GM10248 (cell line): ENCODE measurements around the gene SYT2.
"Not testable (repeated sequence)": the region's sequence is repeated elsewhere in the genome, so short reads cannot be mapped to it uniquely, and the experiment has no call there.

Source experiments
- CTCF ChIA-PET: fragments of 300-600 bp; sonication (Branson Sonifier 250); formaldehyde crosslinking; extraction: SDS; loops from one replicate; lab custom pipeline; 2021; ENCODE audit warnings: antibody characterized with exemption; lab: Yijun Ruan, JAX
- POLR2A ChIA-PET: fragments of 350-650 bp; sonication (Branson Sonifier 250); formaldehyde crosslinking; extraction: SDS; loops from one replicate; lab custom pipeline; 2020; ENCODE audit warnings: antibody characterized with exemption; lab: Yijun Ruan, JAX
- DNase-seq: peaks from one replicate; pipeline ENCODE4 v3.0.0; 2012; ENCODE audit errors: extremely low spot score
- CTCF ChIP-seq: IDR thresholded peaks from 2 replicates; pipeline ENCODE4 v1.5.1; 2012; ENCODE audit warnings: mild to moderate bottlenecking, low read depth; ENCODE audit errors: extremely low read depth, missing control alignments, control extremely low read depth

Gene SYT2

GRCh38 chr1:202586018-202586821 lies 124.0 kb downstream of the SYT2 start:
- no peak for DNase-seq
- CTCF ChIA-PET = interaction anchor here (1.1 to 6.1 kb wide), 9 partner anchors 10 to 397 kb away, joined by 3 to 39 read pairs (median 6); no protein-coding TSS in a partner anchor
- POLR2A ChIA-PET = no interaction called here
- no peak for TF ChIP-seq CTCF

- ChIA-PET POLR2A (no interaction called here), CTCF (interaction anchor here (1.2 to 6.1 kb wide), 7 partner anchors 9 to 42 kb away, joined by 4 to 39 read pairs (median 7); no protein-coding TSS in a partner anchor)
- TF ChIP-seq CTCF = no peak
- DNase-seq = no peak
Observed at GRCh38 chr1:202585590-202585933, 124.7 kb downstream of the SYT2 start.

GRCh38 chr1:202584707-202585589 lies 125.3 kb downstream of the SYT2 start:
- ChIA-PET CTCF (interaction anchor here (1.2 to 6.1 kb wide), 8 partner anchors 9 to 79 kb away, joined by 3 to 39 read pairs (median 8); no protein-coding TSS in a partner anchor), POLR2A (no interaction called here)
- no peak for DNase-seq
- TF ChIP-seq CTCF = no peak

- DNase-seq, POLR2A ChIA-PET: not testable (repeated sequence)
- CTCF ChIA-PET = interaction anchor here (1.0 to 3.2 kb wide), 4 partner anchors 11 to 134 kb away, joined by 3 to 13 read pairs (median 4); no protein-coding TSS in a partner anchor
Observed at GRCh38 chr1:202582350-202582749, 127.9 kb downstream of the SYT2 start.

GRCh38 chr1:202580619-202581018 lies 129.6 kb downstream of the SYT2 start:
- POLR2A ChIA-PET = no interaction called here
- TF ChIP-seq CTCF = no peak
- CTCF ChIA-PET = interaction anchor here (2.0 to 3.0 kb wide), 2 partner anchors 9 to 79 kb away, joined by 5 to 13 read pairs; no protein-coding TSS in a partner anchor
- DNase-seq = no peak

GRCh38 chr1:202579806-202580205 lies 130.4 kb downstream of the SYT2 start:
- no peak for DNase-seq
- no peak for TF ChIP-seq CTCF
- ChIA-PET POLR2A (no interaction called here), CTCF (interaction anchor here (1.1 to 3.0 kb wide), 3 partner anchors 9 to 79 kb away, joined by 3 to 13 read pairs (median 5); no protein-coding TSS in a partner anchor)
